GM23248 (cell line): ENCODE data around the gene MAPK8.

Source experiments
- EZH2 ChIP-seq: fragments of 200-600 bp; sonication (generic); IDR thresholded peaks from 2 replicates; pipeline ENCODE4 v1.6.1; 2018; ENCODE audit warnings: antibody characterized with exemption, mild to moderate bottlenecking; ENCODE audit not compliant: insufficient read depth, poor library complexity, severe bottlenecking
- EZH2phosphoT487 ChIP-seq: fragments of 200-600 bp; sonication (generic); IDR thresholded peaks from 2 replicates; pipeline ENCODE4 v1.6.1; 2018; ENCODE audit warnings: antibody characterized with exemption, moderate library complexity, mild to moderate bottlenecking, low read depth; ENCODE audit not compliant: insufficient read depth

DNA sequence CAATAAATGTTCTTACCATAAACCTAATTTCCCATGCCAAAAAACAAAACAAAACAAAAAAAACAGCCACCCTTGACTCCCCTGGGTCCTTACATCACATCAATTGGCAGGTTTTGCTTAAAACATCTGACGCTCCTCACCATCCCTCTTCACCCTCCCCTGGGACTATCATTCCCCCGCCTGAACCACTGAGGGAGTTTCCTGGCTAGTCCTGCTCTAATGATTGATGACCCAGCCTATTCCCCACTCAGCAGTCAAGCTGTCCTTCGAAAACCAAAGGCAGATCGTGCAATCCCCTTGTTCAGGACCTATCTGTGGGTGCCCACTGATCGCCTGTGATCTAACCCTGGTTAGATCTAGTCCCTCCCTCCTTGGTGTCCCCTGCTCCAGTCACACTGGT, 20.8 kb upstream of the MAPK8 start:
- TF ChIP-seq EZH2phosphoT487 = no peak
- no peak for TF ChIP-seq EZH2
